Loucy (cell line): Measurements from ENCODE around the gene PIGT.

ENCODE experiments used
- EZH2phosphoT487 ChIP-seq: fragments of 200-600 bp; IDR thresholded peaks from 2 replicates; pipeline ENCODE4 v1.6.1; 2018; ENCODE audit warnings: antibody characterized with exemption, mild to moderate bottlenecking, moderate library complexity, borderline replicate concordance
- TF ChIP-seq, protein P1 (sequence below): fragments of 200-600 bp; sonication (generic); conservative IDR thresholded peaks from 2 replicates; pipeline ENCODE4 v1.5.1; 2014; ENCODE audit warnings: mild to moderate bottlenecking, antibody characterized with exemption, low read length

DNA sequence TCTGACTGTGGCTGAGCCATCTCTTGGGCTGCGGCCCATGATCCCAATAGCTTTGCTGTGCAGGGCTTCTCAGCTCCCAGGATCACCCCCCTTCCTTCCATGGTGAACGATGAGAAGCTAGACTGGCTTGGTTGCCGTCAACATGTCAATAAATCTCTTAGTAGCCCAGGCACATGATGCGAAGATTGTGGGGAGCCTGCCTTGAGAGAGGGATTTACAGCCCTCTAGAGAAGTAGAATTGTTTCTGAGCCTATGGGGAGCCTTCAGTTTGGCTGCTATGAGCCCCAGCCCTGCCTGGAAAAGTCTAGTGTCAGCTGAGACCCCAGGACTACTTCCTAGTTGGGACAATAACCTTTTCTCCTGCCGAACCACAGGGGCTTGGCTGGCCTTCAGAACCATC is 3.3 kb upstream of the PIGT start:
- TF ChIP-seq, protein P1, sequence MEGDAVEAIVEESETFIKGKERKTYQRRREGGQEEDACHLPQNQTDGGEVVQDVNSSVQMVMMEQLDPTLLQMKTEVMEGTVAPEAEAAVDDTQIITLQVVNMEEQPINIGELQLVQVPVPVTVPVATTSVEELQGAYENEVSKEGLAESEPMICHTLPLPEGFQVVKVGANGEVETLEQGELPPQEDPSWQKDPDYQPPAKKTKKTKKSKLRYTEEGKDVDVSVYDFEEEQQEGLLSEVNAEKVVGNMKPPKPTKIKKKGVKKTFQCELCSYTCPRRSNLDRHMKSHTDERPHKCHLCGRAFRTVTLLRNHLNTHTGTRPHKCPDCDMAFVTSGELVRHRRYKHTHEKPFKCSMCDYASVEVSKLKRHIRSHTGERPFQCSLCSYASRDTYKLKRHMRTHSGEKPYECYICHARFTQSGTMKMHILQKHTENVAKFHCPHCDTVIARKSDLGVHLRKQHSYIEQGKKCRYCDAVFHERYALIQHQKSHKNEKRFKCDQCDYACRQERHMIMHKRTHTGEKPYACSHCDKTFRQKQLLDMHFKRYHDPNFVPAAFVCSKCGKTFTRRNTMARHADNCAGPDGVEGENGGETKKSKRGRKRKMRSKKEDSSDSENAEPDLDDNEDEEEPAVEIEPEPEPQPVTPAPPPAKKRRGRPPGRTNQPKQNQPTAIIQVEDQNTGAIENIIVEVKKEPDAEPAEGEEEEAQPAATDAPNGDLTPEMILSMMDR: no peak
- no peak for TF ChIP-seq EZH2phosphoT487
